Fibroblast of lung (primary cell): Measurements from ENCODE around the gene ZNF789.

Experiments used
- CTCF ChIP-seq, 2 donors: IDR thresholded peaks in 1 of 2; conservative IDR thresholded peaks in 1 of 2; 1 replicate in 1 of 2; 2 replicates in 1 of 2; pipeline ENCODE4 v1.5.1; 2011 to 2012; ENCODE audit warnings: low read length in 2 of 2, control low read depth in 1 of 2, inconsistent platforms in 1 of 2, low read depth in 1 of 2, mild to moderate bottlenecking in 1 of 2
- EZH2 ChIP-seq: IDR thresholded peaks from 2 replicates; pipeline ENCODE4 v1.5.1; 2012; ENCODE audit warnings: low read length, control low read depth, mild to moderate bottlenecking; ENCODE audit errors: missing control alignments

GRCh38 chr7:99505324-99505662, 32.6 kb downstream of the ZNF789 start:
- no peak for TF ChIP-seq CTCF (conservative IDR thresholded peaks at IDR 0.05 in 1 of 2, IDR thresholded peaks at IDR 0.05 in 1 of 2; ENCODE audit: low read depth in 1 of 2, low read length in 2 of 2)
- no peak for TF ChIP-seq EZH2
